H1 (cell line): ENCODE data around the gene SHMT1. TPM values are rescaled to one million over a fixed set of nuclear protein-coding genes. Genes with fewer than 3 reads are reported as not detected.
"Not testable (repeated sequence)": the region's sequence is repeated elsewhere in the genome, so short reads cannot be mapped to it uniquely, and the experiment has no call there.

Source experiments
- CTCF ChIA-PET: fragments of 300-600 bp; sonication (Branson Sonifier 250); formaldehyde crosslinking; loops from one replicate; lab custom pipeline; 2021; ENCODE audit not compliant: partially characterized antibody; lab: Charles Lee
- POLR2A ChIA-PET: fragments of 300-600 bp; sonication (Branson Sonifier 250); formaldehyde crosslinking; loops from one replicate; lab custom pipeline; 2021; ENCODE audit warnings: inconsistent platforms; ENCODE audit not compliant: partially characterized antibody; lab: Charles Lee
- DNase-seq, 2 experiments: peaks; one replicate each; pipeline versions ENCODE4 v3.0.0 to v3.0.0-alpha.2; 2010 to 2022; ENCODE audit warnings: low spot score in 2 of 2, low read depth in 1 of 2, mixed read lengths in 1 of 2
- FAIRE-seq: peaks from 2 replicates; lab custom pipeline; 2011; peaks lifted over from hg19 to GRCh38; lab: Jason Lieb, UNC
- H2AFZ ChIP-seq: 2 replicates; pipeline ENCODE4 v1.8.1; 2012; ENCODE audit warnings: low read length, inconsistent platforms
- H2AK5ac ChIP-seq: 2 replicates; pipeline ENCODE4 v1.6.1; 2013; ENCODE audit warnings: low read depth, low read length
- H2BK120ac ChIP-seq: replicated peaks from 2 replicates; pipeline ENCODE3; 2013; ENCODE audit warnings: low read depth, low read length, inconsistent platforms
- H2BK12ac ChIP-seq: 2 replicates; pipeline ENCODE4 v1.6.1; 2013; ENCODE audit warnings: low read depth, low read length
- H2BK15ac ChIP-seq: 2 replicates; pipeline ENCODE4 v1.6.1; 2013; ENCODE audit warnings: low read length
- H2BK20ac ChIP-seq: 2 replicates; pipeline ENCODE4 v1.6.1; 2013; ENCODE audit warnings: low read length
- H2BK5ac ChIP-seq: 2 replicates; pipeline ENCODE4 v1.6.1; 2013; ENCODE audit warnings: low read depth, low read length
- H3K14ac ChIP-seq: 2 replicates; pipeline ENCODE4 v1.6.1; 2013; ENCODE audit warnings: inconsistent platforms; ENCODE audit not compliant: insufficient read length
- H3K18ac ChIP-seq: 2 replicates; pipeline ENCODE4 v1.6.1; 2013; ENCODE audit warnings: low read length; ENCODE audit errors: extremely low read depth
- H3K23ac ChIP-seq: 2 replicates; pipeline ENCODE4 v1.6.1; 2013; ENCODE audit warnings: inconsistent platforms; ENCODE audit not compliant: insufficient read length
- H3K23me2 ChIP-seq: 2 replicates; pipeline ENCODE4 v1.6.1; 2013; ENCODE audit warnings: low read depth, low read length
- H3K27ac ChIP-seq: 2 replicates; pipeline ENCODE4 v1.6.1; 2011; ENCODE audit warnings: low read depth, low read length, inconsistent platforms
- H3K27me3 ChIP-seq, 4 experiments: replicated peaks in 1 of 4; 1 replicate in 1 of 4; 2 replicates in 3 of 4; pipeline versions ENCODE4 v1.6.1 to v1.8.1; 2011 to 2013; ENCODE audit warnings: low read length in 3 of 4, mild to moderate bottlenecking in 3 of 4, inconsistent platforms in 2 of 4, mixed read lengths in 2 of 4, moderate library complexity in 1 of 4; ENCODE audit not compliant: control insufficient read depth in 3 of 4, insufficient read depth in 3 of 4; ENCODE audit errors: extremely low read depth in 1 of 4
- H3K36me3 ChIP-seq, 4 experiments: 2 replicates each; pipeline versions ENCODE4 v1.6.1 to v1.8.1; 2011 to 2013; ENCODE audit warnings: mild to moderate bottlenecking in 4 of 4, low read length in 3 of 4, moderate library complexity in 2 of 4, control low read depth in 1 of 4, inconsistent platforms in 1 of 4; ENCODE audit not compliant: insufficient read depth in 4 of 4, control insufficient read depth in 2 of 4
- H3K4ac ChIP-seq: replicated peaks from 2 replicates; pipeline ENCODE3; 2013; ENCODE audit warnings: low read length, low read depth, mixed read lengths, inconsistent platforms; ENCODE audit not compliant: insufficient read length
- H3K4me1 ChIP-seq, 4 experiments: replicated peaks in 1 of 4; 1 replicate in 1 of 4; 2 replicates in 3 of 4; pipeline versions ENCODE4 v1.6.1 to v1.8.1; 2011 to 2013; ENCODE audit warnings: low read length in 3 of 4, inconsistent platforms in 2 of 4, mixed read lengths in 1 of 4; ENCODE audit not compliant: insufficient read depth in 4 of 4, control insufficient read depth in 3 of 4
- H3K4me2 ChIP-seq, 2 experiments: 2 replicates each; pipeline versions ENCODE4 v1.6.1 to v1.8.1; 2011 to 2013; ENCODE audit warnings: low read depth in 2 of 2, low read length in 2 of 2, control low read depth in 1 of 2, inconsistent platforms in 1 of 2, mild to moderate bottlenecking in 1 of 2; ENCODE audit not compliant: insufficient read depth in 1 of 2
- H3K4me3 ChIP-seq, 4 experiments: fragments of 200-600, 300-600 bp in 1 of 4; sonication (generic), shearing (Covaris generic), sonication (Bioruptor Twin) in 1 of 4; 2 replicates each; pipeline versions ENCODE4 v1.5.1 to v1.8.1; 2011 to 2016; ENCODE audit warnings: low read length in 4 of 4, low read depth in 3 of 4, control low read depth in 2 of 4, inconsistent platforms in 2 of 4, mild to moderate bottlenecking in 2 of 4, mixed read lengths in 1 of 4, moderate library complexity in 1 of 4; ENCODE audit not compliant: insufficient read depth in 2 of 4; ENCODE audit errors: extremely low read depth in 1 of 4
- H3K56ac ChIP-seq: replicated peaks from 2 replicates; pipeline ENCODE3; 2013; ENCODE audit warnings: low read depth, mild to moderate bottlenecking, mixed read lengths, low read length, inconsistent platforms; ENCODE audit not compliant: insufficient read length
- H3K79me1 ChIP-seq: 2 replicates; pipeline ENCODE4 v1.6.1; 2013; ENCODE audit warnings: low read depth, low read length, control low read depth
- H3K79me2 ChIP-seq, 2 experiments: 2 replicates each; pipeline versions ENCODE4 v1.6.1 to v1.8.1; 2012 to 2013; ENCODE audit warnings: low read length in 2 of 2, mild to moderate bottlenecking in 2 of 2, inconsistent platforms in 1 of 2; ENCODE audit not compliant: insufficient read depth in 2 of 2, control insufficient read depth in 1 of 2
- H3K9ac ChIP-seq, 4 experiments: replicated peaks in 1 of 4; 1 replicate in 1 of 4; 2 replicates in 3 of 4; pipeline versions ENCODE4 v1.6.1 to v1.8.1; 2011 to 2013; ENCODE audit warnings: low read depth in 3 of 4, low read length in 3 of 4, control low read depth in 2 of 4, mild to moderate bottlenecking in 2 of 4, moderate library complexity in 2 of 4, inconsistent platforms in 1 of 4; ENCODE audit errors: extremely low read depth in 1 of 4
- H3K9me3 ChIP-seq, 2 experiments: 2 replicates each; pipeline versions ENCODE4 v1.6.1 to v1.8.1; 2012 to 2013; ENCODE audit warnings: mild to moderate bottlenecking in 2 of 2, moderate library complexity in 2 of 2, control low read depth in 1 of 2, inconsistent platforms in 1 of 2, low read depth in 1 of 2, low read length in 1 of 2, mixed read lengths in 1 of 2; ENCODE audit not compliant: insufficient read depth in 2 of 2
- H4K20me1 ChIP-seq, 2 experiments: replicated peaks in 1 of 2; 2 replicates each; pipeline versions ENCODE3 to v1.8.1; 2011 to 2013; ENCODE audit warnings: inconsistent platforms in 2 of 2, low read length in 2 of 2, mild to moderate bottlenecking in 1 of 2; ENCODE audit not compliant: insufficient read depth in 2 of 2, control insufficient read depth in 1 of 2
- H4K5ac ChIP-seq: 2 replicates; pipeline ENCODE4 v1.6.1; 2013; ENCODE audit warnings: low read length, low read depth, mixed read lengths, inconsistent platforms; ENCODE audit not compliant: insufficient read length
- H4K8ac ChIP-seq: 2 replicates; pipeline ENCODE4 v1.8.0; 2013; ENCODE audit warnings: mild to moderate bottlenecking, moderate library complexity, low read length, inconsistent platforms; ENCODE audit not compliant: insufficient read depth; ENCODE audit errors: extremely low read depth
- H4K91ac ChIP-seq: replicated peaks from 2 replicates; pipeline ENCODE3; 2013; ENCODE audit warnings: low read length, mixed read lengths, inconsistent platforms; ENCODE audit not compliant: insufficient read length
- CREB1 ChIP-seq: IDR thresholded peaks from 2 replicates; pipeline ENCODE4 v1.6.1; 2012; ENCODE audit warnings: inconsistent platforms
- GABPA ChIP-seq: IDR thresholded peaks from 2 replicates; pipeline ENCODE4 v1.6.1; 2011; ENCODE audit warnings: mild to moderate bottlenecking, low read length, moderate library complexity, borderline replicate concordance; ENCODE audit not compliant: insufficient read depth
- KDM4A ChIP-seq: IDR thresholded peaks from one replicate; pipeline ENCODE4 v1.7.1; 2012; ENCODE audit warnings: low read depth, mild to moderate bottlenecking, moderate library complexity, low read length, inconsistent platforms; ENCODE audit not compliant: severe bottlenecking
- MAFK ChIP-seq: IDR thresholded peaks from 2 replicates; pipeline ENCODE4 v1.6.1; 2012; ENCODE audit warnings: low read depth, mild to moderate bottlenecking, improper control_type of control experiment, low read length
- RNF2 ChIP-seq: fragments of 200-900, 300-1000 bp; sonication (generic); IDR thresholded peaks from 2 replicates; pipeline ENCODE4 v1.7.1; 2016; ENCODE audit warnings: borderline replicate concordance, low read depth, mild to moderate bottlenecking, antibody characterized with exemption, low read length; ENCODE audit not compliant: poor library complexity, severe bottlenecking; ENCODE audit errors: missing control alignments
- RXRA ChIP-seq: IDR thresholded peaks from 2 replicates; pipeline ENCODE4 v1.6.1; 2011; ENCODE audit warnings: low read depth, mild to moderate bottlenecking, low read length, moderate library complexity; ENCODE audit not compliant: insufficient read depth
- WGBS, 2 experiments: shearing (Covaris generic) in 1 of 2; methylation state at CpG; one replicate each; pipeline versions ENCODE4 v1.1.6 to v1.1.7; 2013 to 2015; ENCODE audit warnings: low lambda C conversion rate in 2 of 2, mixed read lengths in 2 of 2, inconsistent platforms in 1 of 2, low coverage in 1 of 2, missing lambda C conversion rate in 1 of 2; ENCODE audit not compliant: insufficient replicate concordance in 2 of 2, insufficient coverage in 1 of 2, insufficient read length in 1 of 2; ENCODE audit errors: extremely low coverage in 1 of 2, missing lambda C conversion rate in 1 of 2; 5-methylcytosine and 5-hydroxymethylcytosine counted together
- polyA plus RNA-seq, 7 experiments: library from polyadenylated mRNA; depleted of rRNA in 3 of 7; stranded (reverse) in 5 of 7; unstranded in 2 of 7; fragments of >200 nt in 5 of 7; fragments of 200-250 nt in 2 of 7; gene quantifications; 1 replicate in 5 of 7; 2 replicates in 1 of 7; 4 replicates in 1 of 7; pipeline versions ENCODE4 v1.2.1 to v1.2.3, GENCODE V29; 2011 to 2013; ENCODE audit warnings: missing spikeins in 2 of 7, mixed read lengths in 2 of 7
- total RNA-seq: library from RNA; stranded (reverse); fragmentation: NEBNext Ultra II Directional; extraction: Animal tissue kit (Norgen Biotek cat#: 25700); gene quantifications from 2 replicates; pipeline ENCODE4 v1.2.1, GENCODE V29; 2021

SHMT1 gene
- total and polyA plus RNA-seq, 2 of the 8 experiments (the other 6 are each of a cell fraction or from before 2014, with no cell fraction given): 30.7 to 39.3 TPM

DNA sequence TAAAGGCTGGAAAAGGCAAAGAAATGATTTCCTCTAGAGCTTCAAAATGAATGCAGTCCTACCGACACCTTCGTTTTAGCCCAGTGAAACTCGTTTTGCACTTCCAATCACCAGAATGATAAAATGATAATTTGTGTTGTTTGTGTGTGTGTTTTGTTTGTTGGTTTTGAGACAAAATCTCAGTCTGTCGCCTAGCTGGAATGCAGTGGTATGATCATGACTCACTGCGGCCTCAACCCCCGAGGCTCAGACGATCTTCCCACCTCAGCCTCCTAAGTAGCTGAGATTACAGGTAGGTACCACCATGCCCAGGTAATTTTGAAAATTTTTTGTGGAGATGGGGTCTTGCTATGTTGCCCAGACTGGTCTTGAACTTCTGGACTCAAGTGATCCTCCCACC is 10.9 kb upstream of the SHMT1 start (continued):
- TF ChIP-seq KDM4A: no peak
- no peak for TF ChIP-seq GABPA
- no peak for TF ChIP-seq RNF2
- TF ChIP-seq RXRA: no peak
- no peak for TF ChIP-seq MAFK
- no peak for TF ChIP-seq CREB1

DNA sequence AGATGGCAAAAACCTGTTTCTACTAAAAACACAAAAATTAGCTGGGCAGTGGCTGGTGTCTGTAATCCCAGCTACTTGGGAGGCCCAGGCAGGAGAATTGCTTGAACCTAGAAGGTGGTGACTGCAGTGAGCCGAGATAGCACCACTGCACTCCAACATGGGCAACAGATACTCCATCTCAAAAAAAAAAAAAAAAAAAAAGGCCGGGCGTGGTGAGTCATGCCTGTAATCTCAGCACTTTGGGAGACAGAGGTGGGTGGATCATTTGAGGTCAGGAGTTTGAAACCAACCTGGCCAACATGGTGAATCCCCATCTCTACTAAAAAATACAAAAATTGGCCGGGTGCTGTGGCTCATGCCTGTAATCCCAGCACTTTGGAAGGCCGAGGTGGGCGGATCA is 9.8 kb upstream of the SHMT1 start:
- WGBS, 2 experiments: 97% methylated on average over 4 of the region's 6 CpGs; no CpG with 5 or more reads in 1 of the 2 experiments
- H3K79me1 ChIP-seq, H3K79me2 ChIP-seq, DNase-seq, H3K23ac ChIP-seq, H3K4me1 ChIP-seq, H2AK5ac ChIP-seq, H3K36me3 ChIP-seq, H2BK15ac ChIP-seq, H4K91ac ChIP-seq, H3K4me3 ChIP-seq, H4K20me1 ChIP-seq, H4K8ac ChIP-seq, H3K4ac ChIP-seq, H3K27me3 ChIP-seq, H4K5ac ChIP-seq, H2BK5ac ChIP-seq, H3K4me2 ChIP-seq, H2BK12ac ChIP-seq, H3K9ac ChIP-seq, FAIRE-seq, H2BK20ac ChIP-seq, H3K14ac ChIP-seq, H2AFZ ChIP-seq, H3K18ac ChIP-seq, CTCF ChIA-PET, H3K56ac ChIP-seq, H3K27ac ChIP-seq, H2BK120ac ChIP-seq, H3K9me3 ChIP-seq, H3K23me2 ChIP-seq: not testable (repeated sequence)
- POLR2A ChIA-PET: interaction anchor here (1.3 kb wide), 1 partner anchor 8 kb away, joined by 3 read pairs; no protein-coding TSS in a partner anchor
